NB4 (cell line): ENCODE results near the gene DPPA5.

Source experiments
- CTCF ChIP-seq: IDR thresholded peaks from one replicate; pipeline ENCODE4 v1.5.1; 2012; ENCODE audit warnings: low read depth, low read length
- POLR2A ChIP-seq: IDR thresholded peaks from 2 replicates; pipeline ENCODE4 v1.6.1; 2011; ENCODE audit warnings: mild to moderate bottlenecking; ENCODE audit not compliant: insufficient read length; ENCODE audit errors: extremely low read depth

- TF ChIP-seq POLR2A (no peak), CTCF (peak; percentile 64)
Observed at GRCh38 chr6:73388800-73389512, 34.9 kb upstream of the DPPA5 start.
